Astrocyte of the cerebellum (primary cell): ENCODE measurements around the gene SPTBN5.

Source experiments
- DNase-seq: peaks from one replicate; pipeline ENCODE4 v3.0.0-alpha.2; 2011; ENCODE audit warnings: low read depth
- H3K4me3 ChIP-seq: 2 replicates; pipeline ENCODE4 v1.5.1; 2011; ENCODE audit warnings: mild to moderate bottlenecking, low read depth, low read length, moderate library complexity
- CTCF ChIP-seq: IDR thresholded peaks from 2 replicates; pipeline ENCODE4 v1.5.1; 2012; ENCODE audit warnings: low read length, low read depth, moderate library complexity, mild to moderate bottlenecking; ENCODE audit errors: missing control alignments
- in situ Hi-C: cut with HindIII; loops from 2 replicates; pipeline ENCODE4 v1.10.0; 2017; ENCODE audit warnings: low sequenced_read_pairs

SPTBN5 gene

GRCh38 chr15:41897363-41897799, 3.5 kb upstream of the SPTBN5 start:
- TF ChIP-seq CTCF: no peak
- DNase-seq: no peak
- in situ Hi-C loops: loop anchor here (25.0 kb wide), 1 partner anchor 110 kb away; no protein-coding TSS in a partner anchor
- no peak overlapping the region for H3K4me3 ChIP-seq

GRCh38 chr15:41896566-41896965, 2.7 kb upstream of the SPTBN5 start:
- DNase-seq: no peak
- in situ Hi-C loops: loop anchor here (25.0 kb wide), 1 partner anchor 109 kb away; no protein-coding TSS in a partner anchor
- TF ChIP-seq CTCF: no peak
- no peak overlapping the region for H3K4me3 ChIP-seq

GRCh38 chr15:41895957-41896356, 2.1 kb upstream of the SPTBN5 start:
- TF ChIP-seq CTCF: no peak
- H3K4me3 ChIP-seq: no peak overlapping the region
- in situ Hi-C loops: loop anchor here (25.0 kb wide), 1 partner anchor 109 kb away; no protein-coding TSS in a partner anchor
- no peak for DNase-seq

- TF ChIP-seq CTCF: no peak
Measured at GRCh38 chr15:41895491-41895890, 1.6 kb upstream of the SPTBN5 start.

GRCh38 chr15:41894791-41895463, 1.1 kb upstream of the SPTBN5 start:
- no peak for TF ChIP-seq CTCF
- in situ Hi-C loops: loop anchor here (25.0 kb wide), 1 partner anchor 108 kb away; no protein-coding TSS in a partner anchor
- no peak overlapping the region for H3K4me3 ChIP-seq
- peak; percentile 20 for DNase-seq

More at GRCh38 chr15:41895491-41895890, 1.6 kb upstream of the SPTBN5 start:
- DNase-seq: no peak
- no peak overlapping the region for H3K4me3 ChIP-seq
- in situ Hi-C loops: loop anchor here (25.0 kb wide), 1 partner anchor 108 kb away; no protein-coding TSS in a partner anchor

GRCh38 chr15:41894251-41894790, 468 bp upstream of the SPTBN5 start:
- DNase-seq: no peak
- in situ Hi-C loops: loop anchor here (25.0 kb wide), 1 partner anchor 107 kb away; no protein-coding TSS in a partner anchor
- no peak for TF ChIP-seq CTCF
- H3K4me3 ChIP-seq: no peak overlapping the region
